Stimulated activated CD4-positive, alpha-beta T cell treated with anti-CD3 and anti-CD28 coated beads, Interleukin-15, amount 100 ng/mL, for 48 hours (primary cell): ENCODE results near the gene NF1.

ENCODE experiments used
- DNase-seq, 2 donors: peaks; one replicate each; pipeline ENCODE4 v3.0.0-alpha.2; 2020; ENCODE audit warnings: low read depth in 2 of 2

Gene NF1

GRCh38 chr17:31405890-31406371 lies 311.2 kb downstream of the NF1 start:
- DNase-seq = no peak

DNA sequence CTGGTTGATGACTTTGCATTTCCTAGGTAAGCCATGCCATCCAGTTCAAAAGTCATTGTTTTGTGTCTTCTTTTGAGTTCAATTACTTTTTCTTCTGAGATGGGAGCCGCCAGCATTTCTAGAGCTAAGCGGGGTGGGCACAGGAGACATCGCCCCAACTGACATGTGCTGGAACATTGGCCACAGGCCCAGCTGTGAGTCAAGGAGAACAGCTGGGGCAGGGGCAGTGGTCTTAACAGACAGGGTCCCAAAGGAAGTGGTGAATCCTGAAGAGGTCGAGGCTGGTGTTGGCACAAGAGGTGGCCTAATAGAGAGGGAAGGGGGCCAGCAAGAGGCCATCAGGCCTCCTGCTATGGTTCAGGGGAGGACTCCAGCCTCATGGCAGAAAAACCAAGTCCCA lies 313.8 kb downstream of the NF1 start:
- no peak for DNase-seq

DNA sequence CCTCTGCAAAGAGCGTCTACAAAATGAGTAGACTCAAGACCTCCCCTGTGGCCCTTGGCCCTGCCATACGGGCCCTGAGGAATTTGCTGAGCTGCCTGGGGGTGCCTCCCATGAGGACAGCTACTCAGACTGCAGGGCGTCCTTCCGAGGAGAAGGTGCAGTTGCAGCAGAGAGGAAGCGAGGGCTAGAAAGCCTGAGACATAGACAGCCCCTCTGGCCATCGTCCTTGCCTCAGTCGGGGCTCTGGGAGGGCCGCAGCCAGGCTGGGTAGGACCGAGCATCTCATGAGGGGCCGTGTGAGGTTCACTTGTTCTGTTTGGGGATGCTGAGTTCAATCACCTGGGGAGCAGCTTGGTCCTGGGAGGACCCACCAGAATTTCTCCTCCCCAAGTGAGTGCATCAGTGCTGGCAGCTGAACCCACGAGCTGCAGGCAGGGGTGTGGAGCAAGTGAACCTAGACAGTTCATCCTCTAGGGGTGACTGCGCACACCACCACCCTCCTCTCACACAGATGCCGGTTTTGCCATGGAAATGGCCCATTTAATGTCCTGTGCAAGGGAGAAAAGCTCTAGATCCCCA lies 317.0 kb downstream of the NF1 start:
- DNase-seq = no peak

DNA sequence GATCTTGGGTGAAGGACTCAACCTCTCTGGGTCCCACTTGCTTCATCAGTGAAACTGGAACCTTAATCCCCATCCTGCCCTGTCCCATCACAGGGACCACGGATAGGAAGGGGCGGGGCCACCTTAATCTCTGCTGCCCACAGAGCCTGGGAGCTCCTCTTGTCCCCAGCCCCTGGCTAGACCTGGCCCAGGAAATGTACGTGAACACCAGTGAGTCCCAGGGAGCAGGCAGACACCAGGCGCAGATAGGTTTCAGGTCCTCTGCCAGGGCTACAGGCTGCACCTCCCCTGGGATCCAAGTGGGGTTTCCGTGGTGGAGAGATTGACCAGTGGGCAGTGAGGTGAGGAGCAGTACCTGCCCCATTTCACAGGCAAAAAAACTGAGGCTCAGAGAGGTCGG lies 317.7 kb downstream of the NF1 start:
- DNase-seq = no peak

GRCh38 chr17:31413081-31413799 lies 318.5 kb downstream of the NF1 start:
- DNase-seq = no peak

DNA sequence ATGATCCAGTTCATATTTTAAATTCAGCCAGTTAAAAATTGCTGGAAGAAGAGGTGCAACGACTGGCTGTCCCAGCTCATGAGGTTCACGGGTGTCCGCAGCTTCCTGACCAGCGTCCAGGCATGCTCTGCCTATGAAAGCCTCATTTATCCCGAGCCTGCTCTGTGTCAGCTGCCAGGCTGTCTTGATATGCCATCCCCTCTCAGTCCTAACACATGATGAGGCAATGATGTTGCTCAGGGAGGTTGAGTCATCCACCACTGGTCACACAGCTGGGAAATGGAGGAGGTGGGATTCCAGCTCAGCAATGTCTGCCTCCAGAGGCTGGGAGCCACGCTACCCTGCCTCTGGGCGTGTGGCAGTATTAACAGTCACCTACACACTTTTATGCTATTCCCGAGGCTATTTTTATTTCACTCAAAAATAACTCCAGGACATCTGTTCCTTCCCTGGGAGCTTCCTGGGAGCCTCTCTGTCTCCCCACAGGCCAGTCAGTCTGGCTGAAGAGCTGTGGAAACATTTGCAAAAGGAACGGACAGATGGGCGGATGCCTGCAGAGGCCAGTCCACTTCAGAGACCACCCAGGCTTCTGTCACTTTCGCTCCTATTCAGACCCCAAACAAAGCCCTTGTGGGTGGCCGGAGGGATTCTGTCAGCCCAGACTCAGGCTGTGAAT lies 319.2 kb downstream of the NF1 start:
- DNase-seq = no peak

GRCh38 chr17:31414550-31414918 lies 319.8 kb downstream of the NF1 start:
- DNase-seq = no peak

- DNase-seq = no peak
Observed at GRCh38 chr17:31415004-31415454, 320.3 kb downstream of the NF1 start.

DNA sequence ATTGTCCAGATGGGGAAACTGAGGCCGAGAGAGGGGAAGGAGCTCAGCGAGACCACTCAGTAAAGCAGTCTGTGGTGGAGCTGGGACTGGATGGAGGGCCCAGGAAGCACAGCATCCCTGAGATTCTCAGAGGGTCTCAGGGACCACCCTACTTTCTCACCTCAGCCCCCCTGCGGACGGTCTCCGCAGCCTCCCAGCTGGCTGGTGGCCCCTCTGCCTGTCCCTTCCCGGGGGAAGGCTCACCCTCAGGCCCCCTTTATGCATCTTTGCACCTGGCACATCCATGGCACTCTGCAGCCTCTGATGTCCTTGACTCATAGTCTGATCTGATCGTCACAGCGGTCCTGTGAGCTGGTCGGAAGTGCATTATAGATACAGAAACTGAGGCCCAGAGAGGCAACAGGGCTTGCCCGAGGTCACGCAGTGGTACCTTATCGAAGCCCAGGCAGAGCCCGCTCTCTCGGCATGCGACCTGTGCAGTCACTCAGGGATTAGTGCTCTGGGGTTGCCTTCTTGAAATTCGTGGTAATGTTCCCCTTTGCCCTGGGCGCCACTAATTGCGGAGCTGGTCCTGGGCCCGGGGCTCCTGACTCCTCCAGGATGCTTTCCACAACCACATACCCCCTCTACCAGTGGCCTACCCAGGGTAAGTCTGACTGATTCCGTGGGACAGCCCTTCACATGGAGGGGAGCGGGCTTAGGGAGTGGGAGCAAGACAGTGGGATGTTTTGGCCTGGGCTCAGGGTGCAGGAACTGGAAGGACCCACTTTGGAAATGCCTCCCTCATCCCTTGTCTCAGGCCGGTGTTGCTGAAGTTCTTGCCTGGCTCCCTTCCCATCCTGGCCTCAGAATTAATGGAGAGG lies 321.1 kb downstream of the NF1 start:
- no peak for DNase-seq

- no peak for DNase-seq
Observed at GRCh38 chr17:31416503-31416923, 321.7 kb downstream of the NF1 start.

- no peak for DNase-seq
Observed at GRCh38 chr17:31417051-31417792, 322.4 kb downstream of the NF1 start.

- no peak for DNase-seq
Observed at GRCh38 chr17:31418773-31419350, 324.1 kb downstream of the NF1 start.

GRCh38 chr17:31422443-31422842 lies 327.7 kb downstream of the NF1 start:
- DNase-seq = no peak

GRCh38 chr17:31424944-31425281 lies 330.1 kb downstream of the NF1 start:
- no peak for DNase-seq

DNA sequence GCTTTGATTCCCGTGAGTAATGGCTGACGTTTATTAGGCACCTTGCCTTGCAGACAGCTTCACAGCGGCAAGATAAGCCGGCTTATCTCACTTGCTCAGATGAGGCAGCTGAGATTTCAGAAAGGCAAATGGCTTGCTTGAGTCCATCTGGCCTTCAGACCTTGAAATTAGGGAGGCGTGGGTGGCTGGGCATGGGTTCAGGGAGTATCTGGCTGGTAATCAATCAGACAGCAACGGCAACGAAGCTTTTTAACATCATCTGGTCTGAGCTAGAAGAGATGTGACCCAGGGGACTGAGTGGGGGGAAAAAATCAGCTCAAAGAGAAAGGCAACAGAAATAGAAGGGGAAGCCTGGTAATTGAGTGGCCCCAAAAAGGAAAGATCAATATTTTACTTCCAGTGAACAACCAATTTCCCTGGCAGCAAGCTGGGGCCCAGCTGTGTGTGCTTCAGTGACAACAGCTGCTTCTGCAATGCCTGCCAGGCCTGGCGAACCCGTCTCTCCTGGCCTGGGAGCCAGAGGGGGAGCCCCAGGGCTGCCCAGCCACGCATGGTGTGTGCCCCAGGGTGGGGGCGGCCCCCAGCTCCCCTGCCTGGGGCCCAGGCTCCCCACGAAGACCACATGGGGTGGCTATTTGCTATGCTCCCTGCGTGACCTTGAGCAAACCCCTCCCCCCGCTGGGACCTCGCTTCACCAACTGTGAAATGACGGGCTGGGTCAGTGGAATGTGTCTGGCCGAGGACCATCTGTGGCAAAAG lies 330.7 kb downstream of the NF1 start:
- DNase-seq = no peak
